Stimulated activated CD4-positive, alpha-beta T cell treated with anti-CD3 and anti-CD28 coated beads, Interleukin-1b, Interleukin-23, amount 100 ng/mL, for 1 hour (primary cell): ENCODE measurements around the gene BCL2L14.
"Not testable (repeated sequence)": the region's sequence is repeated elsewhere in the genome, so short reads cannot be mapped to it uniquely, and the experiment has no call there.

Source experiments
- DNase-seq, 2 donors: peaks; one replicate each; pipeline ENCODE4 v3.0.0-alpha.2; 2020; ENCODE audit warnings: low read depth in 2 of 2

BCL2L14 gene

GRCh38 chr12:12107678-12108077, 36.9 kb downstream of the BCL2L14 start:
- DNase-seq = no peak

- no peak for DNase-seq
Observed at GRCh38 chr12:12108441-12109058, 37.8 kb downstream of the BCL2L14 start.

GRCh38 chr12:12110923-12111555, 40.3 kb downstream of the BCL2L14 start:
- not testable (repeated sequence) for DNase-seq

- DNase-seq = no peak
Observed at GRCh38 chr12:12115514-12115913, 44.8 kb downstream of the BCL2L14 start.

GRCh38 chr12:12116677-12117076, 45.9 kb downstream of the BCL2L14 start:
- no peak for DNase-seq

GRCh38 chr12:12121061-12121460, 50.3 kb downstream of the BCL2L14 start:
- DNase-seq = no peak

GRCh38 chr12:12123036-12123604, 52.4 kb downstream of the BCL2L14 start:
- DNase-seq = no peak

GRCh38 chr12:12126551-12126950, 55.8 kb downstream of the BCL2L14 start:
- DNase-seq = no peak

GRCh38 chr12:12127304-12127703, 56.6 kb downstream of the BCL2L14 start:
- no peak for DNase-seq

GRCh38 chr12:12128670-12129069, 57.9 kb downstream of the BCL2L14 start:
- no peak for DNase-seq

GRCh38 chr12:12133259-12133658, 62.5 kb downstream of the BCL2L14 start:
- no peak for DNase-seq

- DNase-seq = no peak
Observed at GRCh38 chr12:12133785-12134184, 63.0 kb downstream of the BCL2L14 start.

GRCh38 chr12:12138203-12139154, 67.7 kb downstream of the BCL2L14 start:
- DNase-seq = no peak

GRCh38 chr12:12141000-12141399, 70.3 kb downstream of the BCL2L14 start:
- no peak for DNase-seq

GRCh38 chr12:12144531-12144930, 73.8 kb downstream of the BCL2L14 start:
- DNase-seq = not testable (repeated sequence)

- no peak for DNase-seq
Observed at GRCh38 chr12:12147111-12147510, 76.4 kb downstream of the BCL2L14 start.
